ENCODE measurements around the gene SPC25.
A peak's percentile ranks its signal among the peaks of the same experiment; 100 is the strongest.
"Not testable (repeated sequence)": the region's sequence is repeated elsewhere in the genome, so short reads cannot be mapped to it uniquely, and the experiment has no call there.

Gene SPC25, protein sequence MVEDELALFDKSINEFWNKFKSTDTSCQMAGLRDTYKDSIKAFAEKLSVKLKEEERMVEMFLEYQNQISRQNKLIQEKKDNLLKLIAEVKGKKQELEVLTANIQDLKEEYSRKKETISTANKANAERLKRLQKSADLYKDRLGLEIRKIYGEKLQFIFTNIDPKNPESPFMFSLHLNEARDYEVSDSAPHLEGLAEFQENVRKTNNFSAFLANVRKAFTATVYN

GRCh38 chr2:168890006-168890782 lies at the start of gene SPC25:
Gene SPC25, minus strand, starts transcription at chr2:168890430. Its CDS starts 911 bp downstream, at chr2:168889519.
- TF ChIP-seq, protein P1, sequence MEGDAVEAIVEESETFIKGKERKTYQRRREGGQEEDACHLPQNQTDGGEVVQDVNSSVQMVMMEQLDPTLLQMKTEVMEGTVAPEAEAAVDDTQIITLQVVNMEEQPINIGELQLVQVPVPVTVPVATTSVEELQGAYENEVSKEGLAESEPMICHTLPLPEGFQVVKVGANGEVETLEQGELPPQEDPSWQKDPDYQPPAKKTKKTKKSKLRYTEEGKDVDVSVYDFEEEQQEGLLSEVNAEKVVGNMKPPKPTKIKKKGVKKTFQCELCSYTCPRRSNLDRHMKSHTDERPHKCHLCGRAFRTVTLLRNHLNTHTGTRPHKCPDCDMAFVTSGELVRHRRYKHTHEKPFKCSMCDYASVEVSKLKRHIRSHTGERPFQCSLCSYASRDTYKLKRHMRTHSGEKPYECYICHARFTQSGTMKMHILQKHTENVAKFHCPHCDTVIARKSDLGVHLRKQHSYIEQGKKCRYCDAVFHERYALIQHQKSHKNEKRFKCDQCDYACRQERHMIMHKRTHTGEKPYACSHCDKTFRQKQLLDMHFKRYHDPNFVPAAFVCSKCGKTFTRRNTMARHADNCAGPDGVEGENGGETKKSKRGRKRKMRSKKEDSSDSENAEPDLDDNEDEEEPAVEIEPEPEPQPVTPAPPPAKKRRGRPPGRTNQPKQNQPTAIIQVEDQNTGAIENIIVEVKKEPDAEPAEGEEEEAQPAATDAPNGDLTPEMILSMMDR (IDR thresholded peaks at IDR 0.05; ENCODE audit: low read depth, low read length), result no peak
- peak within 1 kb of the TSS; percentile 83 for H3K4me3 ChIP-seq (ENCODE audit: low read depth, low read length)

GRCh38 chr2:168939918-168940317 lies 49.7 kb upstream of the SPC25 start:
- TF ChIP-seq, protein P1 (IDR thresholded peaks at IDR 0.05; ENCODE audit: low read depth, low read length), result no peak
- H3K4me3 ChIP-seq (ENCODE audit: low read depth, low read length), result no peak overlapping the region

DNA sequence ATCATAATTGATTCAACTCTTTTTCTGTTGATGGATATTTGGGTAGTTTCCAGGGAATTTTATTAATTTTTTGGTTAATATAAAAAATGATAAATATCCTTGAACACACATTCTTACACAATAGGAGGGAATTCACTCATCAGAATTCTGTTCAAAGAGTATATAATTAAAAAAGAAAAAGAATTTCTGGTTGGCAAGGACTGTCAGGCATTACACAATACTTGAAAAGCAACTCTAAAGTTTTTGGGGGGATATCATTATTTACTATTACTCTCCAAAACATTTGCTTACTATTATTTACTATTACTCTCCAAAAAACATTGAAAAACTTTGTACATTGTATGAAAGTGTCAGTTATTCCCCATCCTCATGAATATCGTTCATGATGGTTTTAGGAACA lies 48.8 kb upstream of the SPC25 start:
- TF ChIP-seq, protein P1 (IDR thresholded peaks at IDR 0.05; ENCODE audit: low read depth, low read length), result no peak
- no peak overlapping the region for H3K4me3 ChIP-seq (ENCODE audit: low read depth, low read length)

GRCh38 chr2:168935810-168936581 lies 45.8 kb upstream of the SPC25 start:
- H3K4me3 ChIP-seq (ENCODE audit: low read depth, low read length), result no peak overlapping the region
- TF ChIP-seq, protein P1 (IDR thresholded peaks at IDR 0.05; ENCODE audit: low read depth, low read length), result no peak

- TF ChIP-seq, protein P1 (IDR thresholded peaks at IDR 0.05; ENCODE audit: low read depth, low read length), result no peak
- no peak overlapping the region for H3K4me3 ChIP-seq (ENCODE audit: low read depth, low read length)
Measured at GRCh38 chr2:168934826-168935225, 44.6 kb upstream of the SPC25 start.

GRCh38 chr2:168932174-168932573 lies 41.9 kb upstream of the SPC25 start:
- not testable (repeated sequence) for H3K4me3 ChIP-seq (ENCODE audit: low read depth, low read length)

DNA sequence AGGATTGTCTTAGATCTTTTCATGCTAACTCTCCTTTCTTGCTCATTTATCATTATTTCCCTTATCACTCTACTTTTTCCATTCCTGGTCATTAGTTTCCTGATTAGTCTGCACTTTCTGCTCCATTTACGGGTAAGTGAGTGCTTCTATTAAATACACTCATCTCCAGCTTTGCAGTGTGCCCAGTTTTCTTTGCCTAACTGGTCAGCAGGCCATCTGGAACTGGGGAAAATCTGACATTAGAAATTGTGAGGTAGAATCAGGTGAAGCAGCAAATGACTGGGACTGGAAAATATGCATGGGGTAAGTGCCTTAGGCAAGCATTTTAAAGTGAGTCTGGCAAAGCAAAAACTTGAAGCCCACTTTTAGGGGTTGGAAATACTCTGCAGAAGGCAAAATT lies 40.0 kb upstream of the SPC25 start:
- TF ChIP-seq, protein P1 (IDR thresholded peaks at IDR 0.05; ENCODE audit: low read depth, low read length), result no peak
- H3K4me3 ChIP-seq (ENCODE audit: low read depth, low read length), result no peak overlapping the region
